ENCODE measurements around the gene DAPK2.

DNA sequence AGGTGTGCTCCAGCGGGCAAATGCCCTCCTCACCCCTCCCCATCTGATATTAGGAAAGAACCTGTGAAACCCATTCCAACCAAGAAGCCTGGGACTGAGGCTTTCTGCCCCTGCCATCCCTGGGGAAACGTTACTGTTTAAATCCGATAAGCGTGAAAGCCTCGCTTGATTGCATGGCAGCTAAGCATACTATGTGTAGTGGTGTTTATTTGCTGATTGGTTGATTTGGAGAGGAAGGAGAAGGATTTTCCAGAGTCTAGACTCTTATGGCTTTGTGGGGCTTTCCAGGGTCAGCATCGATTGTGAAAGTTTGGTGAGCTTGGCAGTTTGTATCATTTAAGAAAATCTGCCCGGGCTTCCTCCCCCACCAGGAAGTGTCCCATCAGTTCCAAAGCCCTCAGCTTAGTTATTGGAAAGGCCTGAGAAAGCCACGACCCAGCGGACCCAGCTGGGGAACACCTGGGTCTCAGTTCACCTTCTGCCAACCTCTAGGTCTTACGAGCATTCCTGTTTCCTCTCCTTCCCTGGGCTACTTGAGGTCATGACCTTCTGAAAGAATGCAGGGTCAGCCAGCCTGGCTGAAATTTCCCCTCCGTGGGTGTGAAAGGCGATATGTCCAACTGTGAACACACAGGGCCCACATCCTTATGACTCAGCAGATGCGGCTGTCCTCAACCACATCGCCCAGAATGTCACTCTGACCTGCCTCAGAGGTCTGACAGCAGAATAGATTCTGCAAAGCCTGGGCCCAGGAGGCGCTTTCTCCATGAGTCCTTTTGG is 149.8 kb downstream of the DAPK2 start:
- no peak for TF ChIP-seq PPARA (CRISPR knock-in tag; IDR thresholded peaks at IDR 0.05; ENCODE audit: borderline replicate concordance)
- TF ChIP-seq, protein P1, sequence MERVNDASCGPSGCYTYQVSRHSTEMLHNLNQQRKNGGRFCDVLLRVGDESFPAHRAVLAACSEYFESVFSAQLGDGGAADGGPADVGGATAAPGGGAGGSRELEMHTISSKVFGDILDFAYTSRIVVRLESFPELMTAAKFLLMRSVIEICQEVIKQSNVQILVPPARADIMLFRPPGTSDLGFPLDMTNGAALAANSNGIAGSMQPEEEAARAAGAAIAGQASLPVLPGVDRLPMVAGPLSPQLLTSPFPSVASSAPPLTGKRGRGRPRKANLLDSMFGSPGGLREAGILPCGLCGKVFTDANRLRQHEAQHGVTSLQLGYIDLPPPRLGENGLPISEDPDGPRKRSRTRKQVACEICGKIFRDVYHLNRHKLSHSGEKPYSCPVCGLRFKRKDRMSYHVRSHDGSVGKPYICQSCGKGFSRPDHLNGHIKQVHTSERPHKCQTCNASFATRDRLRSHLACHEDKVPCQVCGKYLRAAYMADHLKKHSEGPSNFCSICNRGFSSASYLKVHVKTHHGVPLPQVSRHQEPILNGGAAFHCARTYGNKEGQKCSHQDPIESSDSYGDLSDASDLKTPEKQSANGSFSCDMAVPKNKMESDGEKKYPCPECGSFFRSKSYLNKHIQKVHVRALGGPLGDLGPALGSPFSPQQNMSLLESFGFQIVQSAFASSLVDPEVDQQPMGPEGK (CRISPR knock-in tag; IDR thresholded peaks at IDR 0.05; ENCODE audit: borderline replicate concordance): no peak
- no peak for TF ChIP-seq ZFP3 (CRISPR knock-in tag; IDR thresholded peaks at IDR 0.05)
- TF ChIP-seq ZC3H10 (CRISPR knock-in tag; IDR thresholded peaks at IDR 0.05): no peak
- TF ChIP-seq ZFP30 (CRISPR knock-in tag; IDR thresholded peaks at IDR 0.05): no peak
- TF ChIP-seq, protein P2, sequence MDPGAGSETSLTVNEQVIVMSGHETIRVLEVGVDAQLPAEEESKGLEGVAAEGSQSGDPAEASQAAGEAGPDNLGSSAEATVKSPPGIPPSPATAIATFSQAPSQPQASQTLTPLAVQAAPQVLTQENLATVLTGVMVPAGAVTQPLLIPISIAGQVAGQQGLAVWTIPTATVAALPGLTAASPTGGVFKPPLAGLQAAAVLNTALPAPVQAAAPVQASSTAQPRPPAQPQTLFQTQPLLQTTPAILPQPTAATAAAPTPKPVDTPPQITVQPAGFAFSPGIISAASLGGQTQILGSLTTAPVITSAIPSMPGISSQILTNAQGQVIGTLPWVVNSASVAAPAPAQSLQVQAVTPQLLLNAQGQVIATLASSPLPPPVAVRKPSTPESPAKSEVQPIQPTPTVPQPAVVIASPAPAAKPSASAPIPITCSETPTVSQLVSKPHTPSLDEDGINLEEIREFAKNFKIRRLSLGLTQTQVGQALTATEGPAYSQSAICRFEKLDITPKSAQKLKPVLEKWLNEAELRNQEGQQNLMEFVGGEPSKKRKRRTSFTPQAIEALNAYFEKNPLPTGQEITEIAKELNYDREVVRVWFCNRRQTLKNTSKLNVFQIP (CRISPR knock-in tag; IDR thresholded peaks at IDR 0.05; ENCODE audit: borderline replicate concordance, low read depth): no peak
- TF ChIP-seq RARB (CRISPR knock-in tag; IDR thresholded peaks at IDR 0.05): no peak
- TF ChIP-seq, protein P3, sequence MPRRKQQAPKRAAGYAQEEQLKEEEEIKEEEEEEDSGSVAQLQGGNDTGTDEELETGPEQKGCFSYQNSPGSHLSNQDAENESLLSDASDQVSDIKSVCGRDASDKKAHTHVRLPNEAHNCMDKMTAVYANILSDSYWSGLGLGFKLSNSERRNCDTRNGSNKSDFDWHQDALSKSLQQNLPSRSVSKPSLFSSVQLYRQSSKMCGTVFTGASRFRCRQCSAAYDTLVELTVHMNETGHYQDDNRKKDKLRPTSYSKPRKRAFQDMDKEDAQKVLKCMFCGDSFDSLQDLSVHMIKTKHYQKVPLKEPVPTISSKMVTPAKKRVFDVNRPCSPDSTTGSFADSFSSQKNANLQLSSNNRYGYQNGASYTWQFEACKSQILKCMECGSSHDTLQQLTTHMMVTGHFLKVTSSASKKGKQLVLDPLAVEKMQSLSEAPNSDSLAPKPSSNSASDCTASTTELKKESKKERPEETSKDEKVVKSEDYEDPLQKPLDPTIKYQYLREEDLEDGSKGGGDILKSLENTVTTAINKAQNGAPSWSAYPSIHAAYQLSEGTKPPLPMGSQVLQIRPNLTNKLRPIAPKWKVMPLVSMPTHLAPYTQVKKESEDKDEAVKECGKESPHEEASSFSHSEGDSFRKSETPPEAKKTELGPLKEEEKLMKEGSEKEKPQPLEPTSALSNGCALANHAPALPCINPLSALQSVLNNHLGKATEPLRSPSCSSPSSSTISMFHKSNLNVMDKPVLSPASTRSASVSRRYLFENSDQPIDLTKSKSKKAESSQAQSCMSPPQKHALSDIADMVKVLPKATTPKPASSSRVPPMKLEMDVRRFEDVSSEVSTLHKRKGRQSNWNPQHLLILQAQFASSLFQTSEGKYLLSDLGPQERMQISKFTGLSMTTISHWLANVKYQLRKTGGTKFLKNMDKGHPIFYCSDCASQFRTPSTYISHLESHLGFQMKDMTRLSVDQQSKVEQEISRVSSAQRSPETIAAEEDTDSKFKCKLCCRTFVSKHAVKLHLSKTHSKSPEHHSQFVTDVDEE (CRISPR knock-in tag; IDR thresholded peaks at IDR 0.05): no peak
- TF ChIP-seq GLIS3 (CRISPR knock-in tag; IDR thresholded peaks at IDR 0.05): no peak
- TF ChIP-seq, protein P4, sequence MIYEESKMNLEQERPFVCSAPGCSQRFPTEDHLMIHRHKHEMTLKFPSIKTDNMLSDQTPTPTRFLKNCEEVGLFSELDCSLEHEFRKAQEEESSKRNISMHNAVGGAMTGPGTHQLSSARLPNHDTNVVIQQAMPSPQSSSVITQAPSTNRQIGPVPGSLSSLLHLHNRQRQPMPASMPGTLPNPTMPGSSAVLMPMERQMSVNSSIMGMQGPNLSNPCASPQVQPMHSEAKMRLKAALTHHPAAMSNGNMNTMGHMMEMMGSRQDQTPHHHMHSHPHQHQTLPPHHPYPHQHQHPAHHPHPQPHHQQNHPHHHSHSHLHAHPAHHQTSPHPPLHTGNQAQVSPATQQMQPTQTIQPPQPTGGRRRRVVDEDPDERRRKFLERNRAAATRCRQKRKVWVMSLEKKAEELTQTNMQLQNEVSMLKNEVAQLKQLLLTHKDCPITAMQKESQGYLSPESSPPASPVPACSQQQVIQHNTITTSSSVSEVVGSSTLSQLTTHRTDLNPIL (CRISPR knock-in tag; IDR thresholded peaks at IDR 0.05; ENCODE audit: low read depth): no peak
- no peak for TF ChIP-seq ISL1 (CRISPR knock-in tag; IDR thresholded peaks at IDR 0.05)
